VCaP (cell line): ENCODE data around the gene CAMK2A.

Experiments used
- H3K27ac ChIP-seq: fragments of 450-650 bp; 2 replicates; pipeline ENCODE4 v1.5.1; 2017
- TF ChIP-seq, protein P1 (sequence below): fragments of 450-650 bp; conservative IDR thresholded peaks from 2 replicates; pipeline ENCODE4 v1.5.1; 2017; ENCODE audit warnings: mild to moderate bottlenecking, moderate library complexity

The CAMK2A gene

DNA sequence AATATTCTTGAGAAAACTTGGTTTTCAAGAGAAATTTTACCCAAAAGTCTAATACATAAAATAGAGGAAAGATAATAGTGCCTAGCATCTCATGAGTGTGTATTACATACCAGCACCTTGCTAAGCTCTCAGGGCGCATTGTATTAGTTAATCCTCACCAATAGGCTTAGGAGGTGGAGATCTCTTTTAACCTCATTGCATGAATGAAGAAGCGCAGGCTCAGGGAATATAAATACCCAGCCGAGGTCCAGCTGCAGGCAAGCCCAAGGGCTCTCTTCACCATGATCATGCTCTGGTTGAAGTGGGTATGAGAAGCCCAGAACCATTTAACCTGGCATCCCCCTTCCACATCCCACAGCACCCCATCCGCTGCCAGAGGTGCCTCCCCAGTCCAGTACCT lies 46.0 kb downstream of the CAMK2A start:
- TF ChIP-seq, protein P1, sequence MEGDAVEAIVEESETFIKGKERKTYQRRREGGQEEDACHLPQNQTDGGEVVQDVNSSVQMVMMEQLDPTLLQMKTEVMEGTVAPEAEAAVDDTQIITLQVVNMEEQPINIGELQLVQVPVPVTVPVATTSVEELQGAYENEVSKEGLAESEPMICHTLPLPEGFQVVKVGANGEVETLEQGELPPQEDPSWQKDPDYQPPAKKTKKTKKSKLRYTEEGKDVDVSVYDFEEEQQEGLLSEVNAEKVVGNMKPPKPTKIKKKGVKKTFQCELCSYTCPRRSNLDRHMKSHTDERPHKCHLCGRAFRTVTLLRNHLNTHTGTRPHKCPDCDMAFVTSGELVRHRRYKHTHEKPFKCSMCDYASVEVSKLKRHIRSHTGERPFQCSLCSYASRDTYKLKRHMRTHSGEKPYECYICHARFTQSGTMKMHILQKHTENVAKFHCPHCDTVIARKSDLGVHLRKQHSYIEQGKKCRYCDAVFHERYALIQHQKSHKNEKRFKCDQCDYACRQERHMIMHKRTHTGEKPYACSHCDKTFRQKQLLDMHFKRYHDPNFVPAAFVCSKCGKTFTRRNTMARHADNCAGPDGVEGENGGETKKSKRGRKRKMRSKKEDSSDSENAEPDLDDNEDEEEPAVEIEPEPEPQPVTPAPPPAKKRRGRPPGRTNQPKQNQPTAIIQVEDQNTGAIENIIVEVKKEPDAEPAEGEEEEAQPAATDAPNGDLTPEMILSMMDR, result no peak
- no peak overlapping the region for H3K27ac ChIP-seq

DNA sequence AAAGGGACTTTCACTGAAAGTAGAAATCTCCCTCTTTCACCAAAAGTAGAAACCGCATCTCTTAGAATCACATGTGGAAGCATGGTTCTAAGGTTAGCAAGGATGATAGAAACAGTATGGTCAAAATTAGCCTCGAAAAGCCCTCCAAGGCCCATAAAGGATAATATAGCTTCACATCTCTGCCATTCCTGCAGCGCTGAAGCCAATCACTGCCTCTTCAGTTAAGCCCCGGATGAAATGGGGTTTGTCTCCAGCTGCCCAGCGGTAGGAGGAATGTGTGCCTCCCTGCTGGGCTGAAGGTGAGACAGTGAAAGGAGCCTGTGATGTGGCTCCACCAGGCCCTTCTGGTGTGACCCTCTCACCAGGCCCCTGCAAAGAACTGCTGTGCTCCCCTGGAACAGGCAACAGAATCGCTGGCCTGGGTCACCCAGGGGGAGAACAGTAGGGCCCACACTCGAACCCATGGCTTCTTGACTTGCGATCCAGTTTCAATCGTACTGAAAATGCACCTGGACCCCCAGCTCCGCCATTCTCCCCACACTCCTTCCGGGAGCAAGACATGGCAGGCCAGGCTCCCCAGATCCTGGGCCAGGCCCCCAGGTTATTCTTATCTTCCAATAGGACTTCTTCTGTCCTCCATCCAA lies 47.2 kb downstream of the CAMK2A start:
- no peak overlapping the region for H3K27ac ChIP-seq
- TF ChIP-seq, protein P1, result no peak

- no peak overlapping the region for H3K27ac ChIP-seq
- TF ChIP-seq, protein P1, result no peak
Measured at GRCh38 chr5:150241298-150242160, 48.0 kb downstream of the CAMK2A start.

DNA sequence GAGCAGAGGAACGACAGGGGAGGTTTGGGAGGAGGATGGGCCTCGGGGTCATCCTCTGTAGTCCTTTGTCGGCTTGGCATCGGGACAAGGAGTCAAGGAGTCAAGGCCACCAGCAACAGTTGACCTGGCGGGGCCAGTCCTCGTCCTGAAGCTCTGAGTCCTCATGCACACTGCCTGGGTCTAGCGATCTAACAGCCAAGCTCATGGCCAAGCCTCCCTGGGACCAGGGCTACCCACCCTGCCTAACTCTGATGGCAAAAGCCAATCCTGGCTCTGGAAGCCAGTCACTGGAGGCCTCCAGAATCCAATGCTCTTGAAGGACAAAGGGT lies 49.8 kb downstream of the CAMK2A start:
- no peak overlapping the region for H3K27ac ChIP-seq
- TF ChIP-seq, protein P1, result no peak

GRCh38 chr5:150239099-150239793 lies 50.3 kb downstream of the CAMK2A start:
- TF ChIP-seq, protein P1, result no peak
- H3K27ac ChIP-seq, result no peak overlapping the region

DNA sequence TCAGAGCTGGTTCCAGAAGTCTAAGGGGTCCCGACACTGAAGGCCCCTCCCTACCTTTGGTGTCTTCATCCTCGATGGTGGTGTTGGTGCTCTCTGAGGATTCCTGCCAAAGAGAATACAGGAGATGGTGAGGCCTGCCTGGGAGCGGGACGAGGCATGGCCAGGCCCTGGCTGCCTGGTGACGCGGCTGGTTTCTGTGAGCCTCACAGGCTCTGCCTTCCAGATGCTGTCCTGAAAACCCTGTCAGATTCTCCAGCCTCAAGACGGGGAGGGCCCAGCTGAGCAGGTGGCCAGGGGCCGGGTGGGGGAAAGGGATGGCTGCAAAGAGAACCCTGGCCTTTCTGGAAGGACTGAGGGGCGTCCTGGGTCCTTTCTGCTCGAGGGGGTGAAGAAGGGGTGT lies 50.9 kb downstream of the CAMK2A start:
- no peak overlapping the region for H3K27ac ChIP-seq
- TF ChIP-seq, protein P1, result no peak
